ENCODE results near the gene IRX3.

IRX3 gene

GRCh38 chr16:54286366-54287130 is at the start of gene IRX3:
IRX3 (minus strand) TSS chr16:54286787; CDS start chr16:54286050, 737 bp downstream.
- DNase-seq: peak; percentile 55

- DNase-seq: no peak
Measured at GRCh38 chr16:54335230-54335629, 48.6 kb upstream of the IRX3 start.

GRCh38 chr16:54334208-54334607 is 47.6 kb upstream of the IRX3 start:
- no peak for DNase-seq

- no peak for DNase-seq
Measured at GRCh38 chr16:54331241-54332002, 44.8 kb upstream of the IRX3 start.

GRCh38 chr16:54327609-54328008 is 41.0 kb upstream of the IRX3 start:
- no peak for DNase-seq

- DNase-seq: no peak
Measured at GRCh38 chr16:54326266-54326662, 39.7 kb upstream of the IRX3 start.

GRCh38 chr16:54325616-54326265 is 39.2 kb upstream of the IRX3 start:
- DNase-seq: no peak

GRCh38 chr16:54324716-54325115 is 38.1 kb upstream of the IRX3 start:
- DNase-seq: no peak

GRCh38 chr16:54320697-54321340 is 34.2 kb upstream of the IRX3 start:
- no peak for DNase-seq

- DNase-seq: no peak
Measured at GRCh38 chr16:54318941-54319340, 32.4 kb upstream of the IRX3 start.

GRCh38 chr16:54317101-54317611 is 30.6 kb upstream of the IRX3 start:
- no peak for DNase-seq

- no peak for DNase-seq
Measured at GRCh38 chr16:54316095-54316889, 29.7 kb upstream of the IRX3 start.

GRCh38 chr16:54313789-54314188 is 27.2 kb upstream of the IRX3 start:
- no peak for DNase-seq

- no peak for DNase-seq
Measured at GRCh38 chr16:54312502-54312991, 26.0 kb upstream of the IRX3 start.

- no peak for DNase-seq
Measured at GRCh38 chr16:54309341-54309740, 22.8 kb upstream of the IRX3 start.

- no peak for DNase-seq
Measured at GRCh38 chr16:54305080-54305479, 18.5 kb upstream of the IRX3 start.

GRCh38 chr16:54303613-54304012 is 17.0 kb upstream of the IRX3 start:
- no peak for DNase-seq

GRCh38 chr16:54297154-54297553 is 10.6 kb upstream of the IRX3 start:
- no peak for DNase-seq

GRCh38 chr16:54296543-54296942 is 10.0 kb upstream of the IRX3 start:
- DNase-seq: no peak

GRCh38 chr16:54291656-54292487 is 5.3 kb upstream of the IRX3 start:
- no peak for DNase-seq

Measured in T1000 (cell line).